MM.1S (cell line): ENCODE data around the gene USP25.

Source experiments
- DNase-seq: peaks from one replicate; pipeline ENCODE4 v3.0.0-alpha.2; 2015
- H2AFZ ChIP-seq: fragments of 300-600 bp; sonication (generic); 2 replicates; pipeline ENCODE4 v1.6.0; 2016; ENCODE audit warnings: antibody characterized with exemption, low read length
- H3F3A ChIP-seq: fragments of 300-600 bp; sonication (generic); 2 replicates; pipeline ENCODE4 v1.6.1; 2016; ENCODE audit warnings: mild to moderate bottlenecking, antibody characterized with exemption, low read length, moderate library complexity, mixed read lengths; ENCODE audit not compliant: insufficient read depth
- H3K27ac ChIP-seq: fragments of 300-600 bp; sonication (generic); 2 replicates; pipeline ENCODE4 v1.5.1; 2016; ENCODE audit warnings: mild to moderate bottlenecking, low read length
- H3K27me3 ChIP-seq: fragments of 300-600 bp; sonication (generic); replicated peaks from 2 replicates; pipeline ENCODE4 v1.6.0; 2016; ENCODE audit warnings: low read length; ENCODE audit not compliant: insufficient read depth
- H3K36me3 ChIP-seq: fragments of 300-600 bp; sonication (generic); replicated peaks from 2 replicates; pipeline ENCODE4 v1.6.1; 2016; ENCODE audit warnings: mild to moderate bottlenecking, low read length, mixed read lengths; ENCODE audit not compliant: insufficient read depth
- H3K4me1 ChIP-seq: fragments of 300-600 bp; sonication (generic); 2 replicates; pipeline ENCODE4 v1.6.1; 2016; ENCODE audit warnings: low read length, mixed read lengths
- H3K4me2 ChIP-seq: fragments of 300-600 bp; sonication (generic); 2 replicates; pipeline ENCODE4 v1.6.0; 2016; ENCODE audit warnings: low read depth, low read length
- H3K4me3 ChIP-seq: fragments of 300-600 bp; sonication (generic); 2 replicates; pipeline ENCODE4 v1.5.1; 2016; ENCODE audit warnings: low read length, mixed read lengths
- H3K79me2 ChIP-seq: fragments of 300-600 bp; sonication (generic); 2 replicates; pipeline ENCODE4 v1.6.1; 2016; ENCODE audit warnings: mixed run types, low read length, mixed read lengths
- H3K9ac ChIP-seq: fragments of 300-600 bp; sonication (generic); 2 replicates; pipeline ENCODE4 v1.6.1; 2016; ENCODE audit warnings: low read length, mixed read lengths
- H3K9me2 ChIP-seq: fragments of 300-600 bp; sonication (generic); replicated peaks from 2 replicates; pipeline ENCODE4 v1.6.1; 2016; ENCODE audit warnings: mild to moderate bottlenecking, low read length, mixed read lengths; ENCODE audit not compliant: insufficient read depth
- H3K9me3 ChIP-seq: fragments of 300-600 bp; sonication (generic); replicated peaks from 2 replicates; pipeline ENCODE4 v1.6.1; 2016; ENCODE audit warnings: mild to moderate bottlenecking, low read length, mixed read lengths; ENCODE audit not compliant: insufficient read depth
- H4K20me1 ChIP-seq: fragments of 300-600 bp; sonication (generic); 2 replicates; pipeline ENCODE4 v1.6.1; 2016; ENCODE audit warnings: mild to moderate bottlenecking, low read length, moderate library complexity, mixed read lengths; ENCODE audit not compliant: insufficient read depth
- CTCF ChIP-seq: fragments of 300-600 bp; sonication (generic); IDR thresholded peaks from 2 replicates; pipeline ENCODE4 v1.5.1; 2016; ENCODE audit warnings: antibody characterized with exemption, low read length, mixed read lengths
- EZH2 ChIP-seq: fragments of 300-600 bp; sonication (generic); optimal IDR thresholded peaks from 2 replicates; pipeline ENCODE3; 2017; ENCODE audit warnings: low read depth, mild to moderate bottlenecking, antibody characterized with exemption, low read length, mixed read lengths
- EZH2phosphoT487 ChIP-seq: fragments of 300-600 bp; sonication (generic); IDR thresholded peaks from 2 replicates; pipeline ENCODE4 v1.6.1; 2018; ENCODE audit warnings: antibody characterized with exemption, low read length

Gene USP25

GRCh38 chr21:15701830-15702229 is 28.0 kb upstream of the USP25 start:
- Histone ChIP-seq H3K9me2 (no peaks in the 10 kb centered on the region), H2AFZ (no peak overlapping the region), H3K27ac (no peak overlapping the region), H3K4me2 (no peak overlapping the region), H3K79me2 (no peaks in the 10 kb centered on the region), H3F3A (no peaks in the 10 kb centered on the region), H3K9me3 (no peaks in the 10 kb centered on the region), H3K36me3 (no peaks in the 10 kb centered on the region), H4K20me1 (no peaks in the 10 kb centered on the region), H3K9ac (no peak overlapping the region), H3K4me3 (no peak overlapping the region), H3K4me1 (no peaks in the 10 kb centered on the region), H3K27me3 (no peaks in the 10 kb centered on the region)
- no peak for TF ChIP-seq CTCF
- no peak for TF ChIP-seq EZH2
- TF ChIP-seq EZH2phosphoT487: no peak
- no peak for DNase-seq

- Histone ChIP-seq H3K27me3 (no peaks in the 10 kb centered on the region), H3K9me3 (no peaks in the 10 kb centered on the region), H3K4me1 (no peaks in the 10 kb centered on the region), H3K9me2 (no peaks in the 10 kb centered on the region), H2AFZ (no peak overlapping the region), H3K36me3 (no peaks in the 10 kb centered on the region), H3F3A (no peaks in the 10 kb centered on the region), H3K4me3 (no peak overlapping the region), H3K79me2 (no peaks in the 10 kb centered on the region), H3K27ac (no peak overlapping the region), H3K9ac (no peak overlapping the region), H3K4me2 (no peak overlapping the region), H4K20me1 (no peaks in the 10 kb centered on the region)
- DNase-seq: no peak
- TF ChIP-seq EZH2phosphoT487 (no peak), EZH2 (no peak), CTCF (no peak)
These were observed 25.9 kb upstream of the USP25 start for GRCh38 chr21:15703932-15704331.

- Histone ChIP-seq H3K27ac (no peak overlapping the region), H2AFZ (no peak overlapping the region), H3K36me3 (no peaks in the 10 kb centered on the region), H3K9ac (no peak overlapping the region), H3K27me3 (no peaks in the 10 kb centered on the region), H3K9me2 (no peaks in the 10 kb centered on the region), H3K9me3 (no peaks in the 10 kb centered on the region), H3K4me3 (no peak overlapping the region), H3K79me2 (no peaks in the 10 kb centered on the region), H3K4me1 (no peaks in the 10 kb centered on the region), H4K20me1 (no peaks in the 10 kb centered on the region), H3K4me2 (no peak overlapping the region), H3F3A (no peaks in the 10 kb centered on the region)
- TF ChIP-seq EZH2phosphoT487 (no peak), EZH2 (no peak)
- DNase-seq: no peak
These were observed 23.1 kb upstream of the USP25 start for GRCh38 chr21:15706696-15707095.

- no peaks in the 10 kb centered on the region for H3K9me2 ChIP-seq
- no peaks in the 10 kb centered on the region for H3K9me3 ChIP-seq
- no peaks in the 10 kb centered on the region for H3F3A ChIP-seq
- H2AFZ ChIP-seq: no peak overlapping the region
- no peaks in the 10 kb centered on the region for H3K79me2 ChIP-seq
- H3K36me3 ChIP-seq: no peaks in the 10 kb centered on the region
- DNase-seq: no peak
- no peak overlapping the region for H3K27ac ChIP-seq
- no peak overlapping the region for H3K9ac ChIP-seq
- H3K27me3 ChIP-seq: no peaks in the 10 kb centered on the region
- no peaks in the 10 kb centered on the region for H3K4me1 ChIP-seq
- no peak for TF ChIP-seq EZH2
- TF ChIP-seq CTCF: no peak
- no peak for TF ChIP-seq EZH2phosphoT487
- no peak overlapping the region for H3K4me2 ChIP-seq
- H3K4me3 ChIP-seq: no peak overlapping the region
- no peaks in the 10 kb centered on the region for H4K20me1 ChIP-seq
These were observed 16.4 kb upstream of the USP25 start for GRCh38 chr21:15713412-15713811.
